HG02840 (cell line): ENCODE results near the gene CUX1.

Experiments
- ATAC-seq: cut with Tn5 transposase; IDR thresholded peaks from one replicate; pipeline ENCODE4 v1.9.1; 2021; ENCODE audit warnings: mild to moderate bottlenecking, moderate library complexity, moderate number of reproducible peaks; ENCODE audit not compliant: unreplicated experiment, low FRiP score

The CUX1 gene, protein sequence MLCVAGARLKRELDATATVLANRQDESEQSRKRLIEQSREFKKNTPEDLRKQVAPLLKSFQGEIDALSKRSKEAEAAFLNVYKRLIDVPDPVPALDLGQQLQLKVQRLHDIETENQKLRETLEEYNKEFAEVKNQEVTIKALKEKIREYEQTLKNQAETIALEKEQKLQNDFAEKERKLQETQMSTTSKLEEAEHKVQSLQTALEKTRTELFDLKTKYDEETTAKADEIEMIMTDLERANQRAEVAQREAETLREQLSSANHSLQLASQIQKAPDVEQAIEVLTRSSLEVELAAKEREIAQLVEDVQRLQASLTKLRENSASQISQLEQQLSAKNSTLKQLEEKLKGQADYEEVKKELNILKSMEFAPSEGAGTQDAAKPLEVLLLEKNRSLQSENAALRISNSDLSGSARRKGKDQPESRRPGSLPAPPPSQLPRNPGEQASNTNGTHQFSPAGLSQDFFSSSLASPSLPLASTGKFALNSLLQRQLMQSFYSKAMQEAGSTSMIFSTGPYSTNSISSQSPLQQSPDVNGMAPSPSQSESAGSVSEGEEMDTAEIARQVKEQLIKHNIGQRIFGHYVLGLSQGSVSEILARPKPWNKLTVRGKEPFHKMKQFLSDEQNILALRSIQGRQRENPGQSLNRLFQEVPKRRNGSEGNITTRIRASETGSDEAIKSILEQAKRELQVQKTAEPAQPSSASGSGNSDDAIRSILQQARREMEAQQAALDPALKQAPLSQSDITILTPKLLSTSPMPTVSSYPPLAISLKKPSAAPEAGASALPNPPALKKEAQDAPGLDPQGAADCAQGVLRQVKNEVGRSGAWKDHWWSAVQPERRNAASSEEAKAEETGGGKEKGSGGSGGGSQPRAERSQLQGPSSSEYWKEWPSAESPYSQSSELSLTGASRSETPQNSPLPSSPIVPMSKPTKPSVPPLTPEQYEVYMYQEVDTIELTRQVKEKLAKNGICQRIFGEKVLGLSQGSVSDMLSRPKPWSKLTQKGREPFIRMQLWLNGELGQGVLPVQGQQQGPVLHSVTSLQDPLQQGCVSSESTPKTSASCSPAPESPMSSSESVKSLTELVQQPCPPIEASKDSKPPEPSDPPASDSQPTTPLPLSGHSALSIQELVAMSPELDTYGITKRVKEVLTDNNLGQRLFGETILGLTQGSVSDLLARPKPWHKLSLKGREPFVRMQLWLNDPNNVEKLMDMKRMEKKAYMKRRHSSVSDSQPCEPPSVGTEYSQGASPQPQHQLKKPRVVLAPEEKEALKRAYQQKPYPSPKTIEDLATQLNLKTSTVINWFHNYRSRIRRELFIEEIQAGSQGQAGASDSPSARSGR (N-terminal part only)

DNA sequence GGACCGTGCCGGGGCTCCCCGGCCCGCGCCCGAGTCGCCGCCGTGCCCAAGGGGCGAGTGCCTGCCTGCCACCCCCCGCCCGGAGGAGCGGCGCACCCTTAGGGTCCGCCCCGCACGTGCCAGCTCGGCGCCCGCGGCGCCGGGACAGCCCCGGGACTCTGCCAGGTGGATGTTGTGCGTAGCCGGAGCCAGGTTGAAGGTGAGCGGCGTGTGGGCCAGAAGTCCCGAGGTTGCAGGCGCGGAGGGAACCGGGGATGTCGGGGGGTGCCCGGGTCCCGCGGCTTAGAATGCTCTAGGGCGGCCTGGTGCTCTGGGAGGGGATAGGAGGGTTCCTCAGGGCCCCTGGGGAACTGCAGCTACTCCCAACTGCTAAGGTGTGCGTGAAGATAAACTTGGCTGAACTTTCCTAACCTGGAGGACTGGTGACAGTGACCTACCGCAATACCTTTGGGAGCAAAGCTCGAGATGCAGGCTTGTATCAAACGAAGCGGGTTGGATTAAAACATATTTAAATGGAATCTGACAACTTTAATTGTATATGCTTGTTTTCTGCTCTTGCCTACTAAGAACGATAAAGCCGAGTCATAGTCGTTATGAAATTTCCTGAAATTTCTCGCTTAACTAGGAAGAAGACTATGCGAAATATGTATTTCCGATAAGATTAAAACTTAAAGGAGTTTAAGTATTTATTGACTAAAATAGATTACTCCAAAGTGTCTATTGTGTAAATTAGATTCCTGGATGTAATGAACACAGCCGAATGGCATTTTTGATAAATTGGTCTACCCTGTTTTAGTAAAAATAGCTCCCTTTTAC lies at the start of gene CUX1:
Gene CUX1 (plus strand): TSS at position 156 of the 816 bp plus-strand sequence. CDS start 14 bp downstream, at position 170.
- ATAC-seq: no peak

DNA sequence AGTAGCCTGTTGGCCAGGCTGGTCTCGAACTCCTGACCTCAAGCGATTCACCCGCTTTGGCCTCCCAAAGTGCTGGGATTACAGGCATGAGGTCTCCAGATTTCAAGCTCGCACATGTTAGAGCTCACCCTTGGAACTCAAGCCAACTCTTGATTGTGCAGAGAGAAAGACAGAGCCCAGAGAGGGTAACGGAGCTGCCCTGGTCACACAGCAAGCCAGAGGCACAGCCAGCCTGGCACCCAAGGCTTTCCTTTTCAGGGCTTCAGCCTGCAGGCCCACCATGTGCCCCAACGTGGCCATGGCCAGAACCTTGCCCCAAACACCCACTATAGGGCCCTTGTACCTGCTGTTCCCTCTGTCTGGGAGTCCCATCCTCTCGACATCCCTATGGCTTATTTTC lies 49.1 kb upstream of the CUX1 start:
- no peak for ATAC-seq

DNA sequence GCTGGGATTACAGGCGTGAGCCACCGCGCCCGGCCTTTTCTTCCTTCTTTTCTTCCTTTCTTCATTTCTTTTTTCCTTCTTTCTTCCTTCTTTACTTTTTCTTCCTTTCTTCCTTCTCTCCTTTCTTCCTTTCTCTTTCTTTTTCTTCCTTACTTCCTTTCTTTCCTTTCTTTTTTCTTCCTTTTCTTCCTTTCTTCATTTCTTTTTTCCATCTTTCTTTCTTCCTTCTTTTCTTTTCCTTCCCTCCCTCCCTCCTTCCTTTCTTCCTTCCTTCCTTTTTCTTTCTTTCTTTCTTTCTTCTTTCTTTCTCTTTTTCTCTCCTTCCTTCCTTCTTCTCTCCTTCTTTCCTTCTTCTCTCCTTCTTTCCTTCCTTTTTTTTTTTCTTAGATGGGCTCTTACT lies 47.0 kb upstream of the CUX1 start:
- ATAC-seq: no peak

DNA sequence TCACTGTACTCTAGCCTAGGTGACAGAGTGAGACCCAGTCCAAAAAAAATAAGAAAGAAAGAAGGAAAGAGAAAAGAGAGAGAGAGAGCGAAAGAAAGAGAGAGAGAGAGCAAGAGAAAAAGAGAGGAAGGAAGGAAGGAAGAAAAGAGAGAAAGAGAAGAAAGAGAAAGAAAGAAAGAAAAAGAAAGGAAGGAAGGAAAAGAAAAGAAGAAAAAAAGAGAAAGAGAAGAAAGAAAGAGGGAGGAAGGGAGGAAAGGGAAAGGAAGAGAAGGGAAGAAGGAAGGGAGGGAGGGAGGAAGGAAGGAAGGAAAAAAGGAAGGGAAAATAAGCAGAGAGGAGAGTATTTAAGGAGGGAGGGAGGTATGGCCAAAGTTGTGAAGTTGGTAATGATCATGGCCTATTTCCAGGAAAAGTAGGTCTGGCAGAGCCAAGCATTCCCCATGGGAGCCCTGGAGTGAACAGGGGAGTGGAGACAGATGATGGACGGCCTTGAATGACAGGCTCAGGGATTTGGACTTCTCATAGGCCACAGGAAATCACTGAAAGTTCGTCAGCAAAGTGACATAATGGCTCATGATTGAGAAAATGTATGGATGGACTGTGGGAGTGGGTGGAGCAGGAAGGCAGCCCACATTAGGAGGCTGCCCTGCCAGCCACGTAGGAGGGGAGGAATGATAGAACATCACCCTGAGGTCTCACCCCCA lies 44.8 kb upstream of the CUX1 start:
- no peak for ATAC-seq

DNA sequence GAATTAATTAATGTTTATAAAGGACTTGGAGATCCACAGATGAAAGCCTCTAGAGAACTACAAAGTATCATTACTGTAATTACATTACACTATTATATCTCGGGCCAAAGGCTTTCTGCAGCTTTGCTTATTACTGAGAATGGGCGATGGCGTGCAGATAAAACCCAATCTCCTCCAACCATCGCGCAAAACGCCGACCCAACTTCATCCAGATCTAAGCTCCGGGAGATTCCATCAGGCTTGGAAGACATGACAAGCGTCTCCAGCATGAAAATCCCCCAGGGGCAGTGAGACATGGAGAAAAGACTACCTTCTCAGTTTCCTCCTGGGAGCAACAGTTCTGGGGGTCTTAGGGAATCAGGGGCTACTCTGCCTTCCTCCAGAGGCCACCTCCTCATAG lies 42.2 kb upstream of the CUX1 start:
- no peak for ATAC-seq

DNA sequence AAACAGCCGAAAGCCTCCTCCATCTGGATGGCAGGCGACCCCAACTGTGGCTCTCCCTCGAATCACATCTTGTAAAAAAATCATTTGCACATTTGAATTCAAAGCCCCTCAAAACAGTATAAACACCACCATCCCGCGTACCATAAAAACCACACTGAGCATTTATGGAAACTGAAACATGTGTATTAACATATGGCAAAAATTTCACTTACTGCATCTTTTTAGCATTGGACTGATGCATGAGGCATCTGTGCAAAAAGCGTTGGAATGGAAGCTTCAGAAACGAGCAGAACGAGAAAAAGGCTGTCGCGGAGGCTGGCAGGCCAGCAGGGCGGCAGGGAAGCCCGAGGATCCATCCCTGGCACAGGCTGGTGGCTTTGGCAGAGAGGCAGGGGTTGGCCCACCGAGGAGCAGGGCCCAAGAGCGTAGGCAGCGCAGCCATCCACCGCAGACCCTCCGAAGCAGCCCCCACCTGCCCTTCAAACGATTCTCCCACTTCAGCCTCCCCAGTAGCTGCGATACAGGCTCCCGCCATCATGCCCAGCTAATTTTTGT lies 39.3 kb upstream of the CUX1 start:
- no peak for ATAC-seq

DNA sequence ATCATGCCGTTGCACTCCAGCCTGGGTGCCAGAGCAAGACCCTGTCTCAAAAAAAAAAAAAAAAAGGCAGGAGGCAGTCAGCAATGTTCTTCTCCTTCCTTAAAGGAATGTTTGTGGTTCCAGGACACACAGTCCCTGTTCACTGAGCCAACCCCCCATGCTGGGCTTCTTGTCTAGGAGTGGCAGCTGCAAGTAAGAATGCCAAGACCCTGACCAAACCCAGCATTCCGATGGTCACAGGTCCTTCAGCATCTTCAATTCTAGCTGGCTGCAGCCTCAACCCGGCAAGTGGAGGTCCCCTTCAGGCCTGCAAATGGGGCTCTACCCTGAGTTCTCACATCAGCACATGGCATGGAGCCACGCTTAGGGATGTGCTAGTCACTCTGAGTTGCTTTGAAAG lies 38.2 kb upstream of the CUX1 start:
- no peak for ATAC-seq

DNA sequence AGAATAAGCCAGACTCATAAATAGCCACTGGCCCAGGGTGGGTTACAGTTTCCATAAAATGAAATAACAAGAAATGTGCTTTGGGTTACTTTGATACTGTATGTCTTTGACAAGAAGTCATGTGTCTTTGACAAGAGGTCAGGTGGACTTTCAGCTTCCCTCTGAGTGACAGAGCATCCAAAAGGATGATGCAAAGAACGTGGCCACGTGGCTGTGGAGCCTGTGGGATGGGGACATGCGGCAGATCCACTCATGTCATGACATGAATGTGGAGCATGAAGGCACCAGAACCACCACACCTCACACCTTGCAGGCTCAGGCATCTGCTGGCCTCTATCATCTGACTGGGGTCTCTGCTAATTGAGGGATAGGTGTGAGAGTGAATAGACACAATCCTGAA lies 37.1 kb upstream of the CUX1 start:
- ATAC-seq: no peak

DNA sequence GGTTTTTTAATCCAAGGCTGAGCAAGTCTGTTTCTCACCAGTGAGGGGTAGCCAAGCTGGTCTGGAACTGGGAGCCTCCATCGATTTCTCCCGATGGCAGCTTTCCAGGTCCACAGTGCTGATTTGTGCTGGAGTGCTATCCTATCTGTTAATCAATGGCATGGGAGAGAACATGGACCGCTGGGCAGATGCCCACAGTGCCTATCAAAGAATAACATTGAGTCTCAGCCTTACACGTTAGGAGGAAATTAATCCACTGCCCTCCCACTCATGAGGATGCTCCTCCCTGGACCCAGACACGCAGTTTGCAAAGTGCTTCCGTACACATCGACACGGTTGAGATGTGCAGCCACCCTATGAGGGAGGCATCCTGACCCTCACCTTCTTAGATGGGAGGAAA lies 36.0 kb upstream of the CUX1 start:
- no peak for ATAC-seq

DNA sequence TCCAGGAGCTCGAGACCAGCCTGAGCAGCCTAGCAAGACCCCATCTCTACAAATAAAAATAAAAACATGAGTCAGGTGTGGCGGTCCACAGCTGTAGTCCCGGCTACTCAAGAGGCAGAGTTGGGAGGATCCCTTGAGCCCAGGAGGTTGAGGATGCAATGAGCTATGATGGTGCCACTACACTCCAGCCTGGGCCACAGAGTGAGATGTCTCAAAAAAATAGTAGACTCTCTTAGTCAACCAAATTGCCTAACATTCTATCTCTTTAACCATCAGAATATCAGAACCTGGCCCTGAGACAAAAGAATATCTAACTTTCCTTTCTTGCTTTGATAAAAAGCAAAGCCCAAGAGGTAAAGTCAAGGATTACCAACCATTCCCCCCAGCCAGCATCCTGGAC lies 35.0 kb upstream of the CUX1 start:
- no peak for ATAC-seq

DNA sequence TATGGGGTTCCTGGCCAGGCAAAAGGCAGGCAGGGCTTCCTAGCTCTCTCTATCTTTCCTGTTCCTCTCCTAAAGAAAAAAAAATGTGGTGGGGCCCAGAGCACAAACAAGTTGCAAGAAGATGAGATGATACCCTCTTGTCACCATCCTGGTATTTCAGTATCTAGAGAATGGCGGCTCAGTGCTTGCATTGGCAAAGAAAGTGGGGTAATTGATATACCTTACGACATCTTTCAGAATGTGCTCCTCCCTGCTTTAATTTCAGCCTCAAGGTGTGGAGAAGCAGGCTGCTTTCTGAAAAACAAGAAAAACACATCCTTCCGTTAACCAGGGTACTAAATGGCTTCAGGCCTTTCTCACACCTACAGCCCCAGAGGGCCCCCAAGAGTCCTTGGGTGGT lies 34.5 kb upstream of the CUX1 start:
- ATAC-seq: no peak

DNA sequence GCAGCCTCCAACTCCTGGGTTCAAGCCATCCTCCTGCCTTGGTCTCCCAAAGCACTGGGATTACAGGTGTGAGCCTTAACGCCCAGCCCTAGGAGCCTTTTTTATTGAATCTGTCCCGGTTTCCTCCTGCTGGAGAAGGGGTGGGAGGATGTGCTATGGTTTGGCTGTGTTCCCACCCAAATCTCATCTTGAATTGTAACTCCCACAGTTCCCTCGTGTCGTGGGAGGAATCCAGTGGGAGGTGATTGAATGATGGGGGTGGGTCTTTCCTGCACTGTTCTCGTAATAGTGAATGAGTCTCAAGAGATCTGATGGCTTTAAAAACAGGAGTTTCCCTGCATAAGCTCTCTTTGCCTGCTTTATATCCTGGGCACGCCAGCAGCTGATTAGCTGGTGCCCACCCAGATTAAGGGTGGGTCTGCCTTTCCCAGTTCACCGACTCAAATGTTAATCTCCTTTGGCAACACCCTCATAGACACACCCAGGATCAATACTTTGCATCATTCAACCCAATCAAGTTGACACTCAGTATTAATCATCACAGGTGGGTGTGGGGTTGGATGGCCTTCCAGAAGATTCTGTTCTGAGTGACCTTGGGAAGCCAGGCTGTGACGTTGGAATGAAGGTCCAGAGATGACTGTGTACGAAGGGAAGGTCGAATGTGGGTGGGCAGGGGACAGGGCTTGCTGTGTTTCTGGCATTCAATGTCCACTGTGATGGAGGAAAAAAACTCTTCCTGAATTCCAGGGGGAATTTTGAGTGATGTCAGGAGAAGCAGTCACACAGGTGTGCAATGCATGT lies 33.8 kb upstream of the CUX1 start:
- no peak for ATAC-seq

DNA sequence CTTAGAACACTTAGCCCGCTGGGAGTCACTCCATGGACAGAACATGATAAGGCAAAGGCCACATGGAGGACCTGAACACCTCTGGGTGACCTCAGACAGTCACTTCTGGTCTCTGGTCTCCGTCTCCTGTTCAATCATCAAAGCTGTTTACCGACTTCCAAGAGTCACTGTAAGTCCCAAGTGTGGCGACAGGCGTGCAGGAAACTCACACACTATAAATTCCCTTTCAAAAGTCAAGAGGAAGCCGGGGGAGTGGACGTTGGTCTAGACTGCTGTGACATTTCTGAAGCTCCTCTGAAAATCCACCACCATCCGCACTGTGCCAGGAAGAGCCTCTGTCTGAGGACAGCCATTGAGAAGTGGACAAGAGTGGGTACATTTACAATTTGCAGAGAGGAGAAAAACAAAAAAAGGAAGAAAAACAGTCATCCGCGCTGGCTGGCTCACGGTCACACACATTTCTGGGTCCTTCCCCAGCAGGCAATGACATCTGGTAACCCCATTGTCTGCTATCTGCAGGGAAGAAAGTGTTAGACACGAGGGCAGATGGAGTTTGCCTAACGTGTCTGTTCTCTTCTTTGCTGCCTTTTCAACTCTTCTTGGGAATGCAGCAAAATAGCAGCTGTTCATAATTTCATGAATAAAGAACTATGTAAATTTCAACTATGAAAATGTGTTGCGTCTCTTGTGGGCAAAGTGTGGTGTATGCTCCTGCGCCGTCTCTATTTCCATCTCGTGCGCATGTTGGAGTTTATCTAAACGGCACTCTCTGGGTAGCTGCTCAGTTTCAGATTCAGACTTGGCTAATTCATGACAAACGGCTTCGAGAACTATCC lies 32.9 kb upstream of the CUX1 start:
- ATAC-seq: no peak

DNA sequence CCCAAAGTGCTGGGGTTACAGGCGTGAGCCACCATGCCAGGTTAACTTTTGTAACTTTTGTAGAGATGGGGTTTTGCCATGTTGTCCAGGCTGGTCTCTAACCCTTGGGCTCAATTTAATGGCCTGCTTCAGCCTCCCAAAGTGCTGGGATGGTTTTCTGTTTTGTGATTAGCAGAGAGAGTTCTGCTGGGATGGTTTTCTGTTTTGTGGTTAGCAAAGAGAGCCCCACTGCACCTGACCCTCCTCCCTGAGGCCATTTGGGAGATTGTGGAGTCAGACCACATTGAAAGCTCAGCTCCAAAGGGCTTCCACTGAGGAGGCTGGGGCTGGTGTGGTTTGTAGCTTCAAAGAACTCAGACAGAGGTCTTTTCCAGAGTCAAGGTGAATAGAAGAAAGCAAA lies 29.6 kb upstream of the CUX1 start:
- no peak for ATAC-seq

DNA sequence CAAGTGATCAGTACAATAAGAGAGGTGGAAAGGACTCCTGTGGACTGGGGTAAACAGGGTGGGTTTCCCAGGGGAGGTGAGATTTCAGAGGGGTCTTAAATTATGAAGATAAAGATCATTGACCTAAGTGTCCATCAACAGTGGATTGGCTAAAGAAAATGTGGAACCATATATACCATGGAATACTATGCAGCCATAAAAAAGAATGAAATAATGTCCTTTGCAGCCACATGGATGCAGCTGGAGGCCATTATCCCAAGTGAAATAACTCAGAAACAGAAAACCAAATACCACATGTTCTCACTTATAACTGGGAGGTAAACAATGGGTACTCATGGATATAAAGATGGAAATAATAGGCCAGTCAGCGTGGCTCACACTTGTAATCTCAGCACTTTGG lies 28.9 kb upstream of the CUX1 start:
- no peak for ATAC-seq

DNA sequence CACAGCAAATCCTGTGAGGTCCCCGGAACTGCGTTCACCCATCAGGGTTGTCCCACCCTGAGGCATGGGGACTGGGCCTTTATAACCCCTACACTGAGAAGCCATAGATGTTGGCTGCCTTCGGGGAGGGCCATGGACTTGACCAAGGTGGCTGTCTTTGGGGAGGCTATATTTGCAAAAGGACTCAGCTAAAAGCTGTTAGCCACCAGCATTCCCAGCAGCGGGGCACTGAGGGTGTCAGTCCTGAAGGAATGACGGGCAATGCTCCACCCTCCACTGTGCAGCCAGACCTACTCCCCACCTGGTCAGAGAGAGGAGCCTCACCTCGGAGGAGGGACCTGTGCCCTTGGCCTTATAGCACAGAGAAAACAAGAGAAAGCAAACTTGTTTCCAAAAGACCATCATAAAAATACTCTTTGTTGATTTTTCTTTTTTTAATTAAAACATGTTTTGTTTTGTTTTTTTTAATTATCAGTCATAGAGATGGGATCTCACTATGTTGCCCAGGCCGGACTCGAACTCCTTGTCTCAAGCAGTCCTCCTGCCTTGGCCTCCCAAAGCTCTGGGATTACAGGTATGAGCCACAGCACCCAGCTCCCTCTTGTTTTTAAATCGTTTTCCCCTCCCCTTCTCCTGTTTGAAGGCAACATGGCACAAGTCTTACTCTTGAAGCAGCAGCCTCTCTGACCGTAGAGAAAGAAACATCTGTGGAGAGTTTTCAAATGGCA lies 26.7 kb upstream of the CUX1 start:
- no peak for ATAC-seq
